Prostate gland (tissue), 2 donors: Measurements from ENCODE around the gene TBC1D22A. TPM values are rescaled to one million over a fixed set of nuclear protein-coding genes. Genes with fewer than 3 reads are reported as not detected.
"Not testable (repeated sequence)": the region's sequence is repeated elsewhere in the genome, so short reads cannot be mapped to it uniquely, and the experiment has no call there.

Experiments
- DNase-seq: peaks from one replicate; pipeline ENCODE4 v3.0.0-alpha.2; 2019; ENCODE audit warnings: low spot score
- H3K27ac ChIP-seq, 2 donors: fragments of 200-600 bp; sonication (generic); 2 replicates each; pipeline ENCODE4 v1.5.1; 2017 to 2019
- H3K27me3 ChIP-seq: fragments of 200-600 bp; sonication (generic); replicated peaks from 2 replicates; pipeline ENCODE4 v1.5.1; 2019; ENCODE audit not compliant: insufficient read depth
- H3K36me3 ChIP-seq, 2 donors: fragments of 200-600 bp; sonication (generic); 1 replicate in 1 of 2; 2 replicates in 1 of 2; pipeline versions ENCODE4 v1.5.1 to v1.8.1; 2017 to 2019
- H3K4me1 ChIP-seq: fragments of 200-600 bp; sonication (generic); replicated peaks from 2 replicates; pipeline ENCODE4 v1.5.1; 2019
- H3K4me3 ChIP-seq, 2 donors: fragments of 200-600 bp; sonication (generic); 2 replicates each; pipeline ENCODE4 v1.5.1; 2017 to 2019
- H3K9me3 ChIP-seq: fragments of 200-600 bp; sonication (generic); 2 replicates; pipeline ENCODE4 v1.5.1; 2017
- CTCF ChIP-seq, 4 experiments: fragments of 200-600 bp in 2 of 4; fragments of 450-650 bp in 2 of 4; sonication (generic) in 2 of 4; IDR thresholded peaks; 1 replicate in 3 of 4; 2 replicates in 1 of 4; pipeline ENCODE4 v1.5.1; 2016 to 2019; ENCODE audit warnings: antibody characterized with exemption in 4 of 4, mild to moderate bottlenecking in 2 of 4, moderate library complexity in 2 of 4
- POLR2A ChIP-seq: fragments of 450-650 bp; IDR thresholded peaks from one replicate; pipeline ENCODE4 v1.6.1; 2016; ENCODE audit warnings: antibody characterized with exemption, mild to moderate bottlenecking
- POLR2AphosphoS5 ChIP-seq: sonication (generic); formaldehyde crosslinking; IDR thresholded peaks from one replicate; pipeline ENCODE4 v1.6.1; 2017; ENCODE audit warnings: antibody characterized with exemption
- WGBS: methylation state at CpG from one replicate; pipeline ENCODE4 v1.1.5; 2018; 5-methylcytosine and 5-hydroxymethylcytosine counted together
- intact Hi-C: fragments of 100-400 bp; cut with DNase I; formaldehyde crosslinking; loops from one replicate; pipeline ENCODE4 v1.14.2; 2022
- total RNA-seq, 2 donors: library from RNA; depleted of rRNA; stranded (reverse); fragments of >200 nt; gene quantifications; one replicate each; pipeline ENCODE4 v1.1.0, GENCODE V29; 2016

The TBC1D22A gene
- total RNA-seq, 2 donors from 2014 or later = 16.0 to 30.7 TPM

GRCh38 chr22:47167056-47167455 lies 404.6 kb downstream of the TBC1D22A start:
- DNase-seq = no peak
- WGBS = 90% methylated on average over 10 of the region's 10 CpGs
- TF ChIP-seq POLR2A (no peak), POLR2AphosphoS5 (no peak), CTCF (IDR thresholded peaks at IDR 0.05) (no peak)
- H3K4me1 ChIP-seq = no peaks in the 10 kb centered on the region
- H3K36me3 ChIP-seq = no peaks in the 10 kb centered on the region
- no peaks in the 10 kb centered on the region for H3K27me3 ChIP-seq
- intact Hi-C loops = no loop called here
- no peaks in the 10 kb centered on the region for H3K9me3 ChIP-seq
- H3K4me3 ChIP-seq = no peak overlapping the region
- H3K27ac ChIP-seq = no peak overlapping the region

GRCh38 chr22:47167921-47168320 lies 405.5 kb downstream of the TBC1D22A start:
- H3K27me3 ChIP-seq, H3K4me3 ChIP-seq, intact Hi-C loops, H3K36me3 ChIP-seq, H3K9me3 ChIP-seq, H3K4me1 ChIP-seq, DNase-seq, H3K27ac ChIP-seq: not testable (repeated sequence)
- 96% methylated on average over 6 of the region's 6 CpGs for WGBS

- intact Hi-C loops = no loop called here
- DNase-seq = no peak
- 100% methylated on average over 14 of the region's 14 CpGs for WGBS
- Histone ChIP-seq H3K4me3 (no peak overlapping the region), H3K9me3 (no peaks in the 10 kb centered on the region), H3K4me1 (no peaks in the 10 kb centered on the region), H3K36me3 (no peaks in the 10 kb centered on the region), H3K27ac (no peak overlapping the region), H3K27me3 (no peaks in the 10 kb centered on the region)
- no peak for TF ChIP-seq POLR2A
- no peak for TF ChIP-seq POLR2AphosphoS5
- TF ChIP-seq CTCF (IDR thresholded peaks at IDR 0.05) = no peak
Observed at GRCh38 chr22:47168441-47168840, 406.0 kb downstream of the TBC1D22A start.

GRCh38 chr22:47168900-47169800 lies 406.7 kb downstream of the TBC1D22A start:
- Histone ChIP-seq H3K4me1 (no peaks in the 10 kb centered on the region), H3K27me3 (no peaks in the 10 kb centered on the region), H3K9me3 (no peaks in the 10 kb centered on the region), H3K27ac (no peak overlapping the region), H3K4me3 (no peak overlapping the region), H3K36me3 (no peaks in the 10 kb centered on the region)
- TF ChIP-seq CTCF (IDR thresholded peaks at IDR 0.05) = peak in 1 of 4 experiments; percentile 19
- no peak for TF ChIP-seq POLR2A
- 89% methylated on average over 24 of the region's 25 CpGs for WGBS
- DNase-seq = no peak
- intact Hi-C loops = no loop called here

- Histone ChIP-seq H3K27me3 (no peaks in the 10 kb centered on the region), H3K4me1 (no peaks in the 10 kb centered on the region), H3K36me3 (no peaks in the 10 kb centered on the region), H3K27ac (no peak overlapping the region), H3K4me3 (no peak overlapping the region), H3K9me3 (no peaks in the 10 kb centered on the region)
- DNase-seq = no peak
- intact Hi-C loops = no loop called here
- TF ChIP-seq CTCF (IDR thresholded peaks at IDR 0.05) = no peak
- TF ChIP-seq POLR2A = no peak
- no peak for TF ChIP-seq POLR2AphosphoS5
- 93% methylated on average over 9 of the region's 9 CpGs for WGBS
Observed at GRCh38 chr22:47169801-47170140, 407.3 kb downstream of the TBC1D22A start.

GRCh38 chr22:47170511-47171440 lies 408.3 kb downstream of the TBC1D22A start:
- H3K4me3 ChIP-seq, H3K9me3 ChIP-seq, H3K36me3 ChIP-seq, intact Hi-C loops, H3K4me1 ChIP-seq, DNase-seq, H3K27me3 ChIP-seq, H3K27ac ChIP-seq: not testable (repeated sequence)
- 84% methylated on average over 19 of the region's 21 CpGs for WGBS
